CD1c-positive myeloid dendritic cell (primary cell): ENCODE measurements around the gene DEDD2.

Experiments
- DNase-seq: peaks from one replicate; pipeline ENCODE4 v3.0.0-alpha.2; 2016; ENCODE audit errors: extremely low spot score

The DEDD2 gene

DNA sequence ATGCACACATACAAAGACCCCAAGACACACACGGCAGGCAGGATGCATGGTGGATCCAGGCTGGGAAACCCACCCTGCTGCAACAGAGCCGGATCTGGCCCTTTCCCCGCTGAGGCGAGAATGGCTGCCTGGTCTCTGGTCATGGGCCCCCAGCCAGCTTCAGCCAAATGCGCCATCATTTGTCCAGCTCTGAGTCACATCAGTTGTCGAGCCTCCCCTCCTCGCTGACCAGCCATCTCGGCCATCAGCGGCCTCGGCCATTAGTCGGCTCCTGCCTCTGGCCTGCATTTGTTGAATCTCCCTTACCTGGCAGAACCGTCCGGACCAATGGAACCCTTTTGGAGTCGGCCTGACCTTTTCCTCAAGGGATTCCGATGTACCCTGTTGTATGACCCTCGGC, 46.8 kb downstream of the DEDD2 start:
- DNase-seq, result no peak

DNA sequence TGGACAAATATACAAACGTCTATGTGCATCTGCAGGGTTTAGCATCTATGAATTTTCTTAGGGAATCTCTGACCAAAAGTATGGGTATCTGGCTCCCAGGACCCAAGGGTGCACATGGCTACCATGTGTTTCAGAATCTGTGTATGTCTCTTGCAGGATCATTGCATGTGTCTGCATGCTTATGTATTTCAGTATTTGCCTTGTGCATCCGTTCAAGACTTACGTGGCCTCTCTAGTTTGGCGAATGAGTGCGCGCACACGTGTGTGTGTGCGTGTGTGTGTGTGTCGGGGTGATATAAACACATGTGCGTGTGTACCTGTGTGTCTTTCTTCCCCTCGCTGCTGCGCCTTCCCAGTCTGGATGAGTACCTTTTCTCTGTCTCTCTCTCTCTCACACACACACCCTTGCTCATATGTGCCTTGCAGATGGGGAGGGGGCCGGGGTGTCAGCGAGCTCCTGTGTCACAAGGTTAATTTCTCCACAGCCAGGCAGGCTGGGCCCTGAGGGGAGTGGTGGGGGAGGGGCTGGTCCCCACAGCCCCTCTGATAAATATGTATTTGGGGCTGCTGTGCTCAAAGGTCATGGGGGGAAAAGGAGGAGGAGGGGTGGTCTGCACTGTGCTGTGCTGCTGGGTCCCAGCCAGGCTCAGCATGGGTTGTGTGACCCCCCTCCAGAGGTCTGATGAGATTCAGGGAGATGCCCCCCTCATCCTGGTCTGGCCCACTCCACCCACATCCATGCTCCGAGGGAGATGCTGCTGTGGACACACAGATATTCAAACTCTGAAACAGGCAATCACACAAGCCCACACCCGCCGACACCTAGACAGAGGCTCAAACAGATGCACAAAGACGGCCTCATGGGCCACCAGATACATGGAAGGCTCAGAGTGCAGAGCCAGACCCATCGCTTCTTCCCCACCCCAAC, 47.7 kb downstream of the DEDD2 start:
- DNase-seq, result no peak

DNA sequence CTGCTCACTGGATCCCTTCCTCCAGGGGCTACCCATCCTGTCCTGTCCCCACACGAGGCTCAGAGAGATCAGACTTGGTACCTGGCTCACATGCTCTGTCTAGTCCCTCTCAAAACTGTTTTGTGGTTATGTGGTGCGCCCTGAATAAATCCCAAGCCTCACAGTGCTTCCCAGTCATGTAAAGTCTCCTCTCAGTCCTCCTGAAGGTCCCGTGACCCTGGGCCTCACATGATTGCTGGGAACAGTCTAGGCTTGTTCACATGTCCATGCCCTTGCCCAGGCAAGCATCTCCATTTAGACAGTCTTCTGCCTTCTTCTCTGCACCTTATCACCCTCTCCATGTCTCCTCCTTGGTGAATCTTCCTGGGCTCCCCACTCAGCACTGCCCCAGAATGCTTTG, 49.3 kb downstream of the DEDD2 start:
- no peak for DNase-seq

DNA sequence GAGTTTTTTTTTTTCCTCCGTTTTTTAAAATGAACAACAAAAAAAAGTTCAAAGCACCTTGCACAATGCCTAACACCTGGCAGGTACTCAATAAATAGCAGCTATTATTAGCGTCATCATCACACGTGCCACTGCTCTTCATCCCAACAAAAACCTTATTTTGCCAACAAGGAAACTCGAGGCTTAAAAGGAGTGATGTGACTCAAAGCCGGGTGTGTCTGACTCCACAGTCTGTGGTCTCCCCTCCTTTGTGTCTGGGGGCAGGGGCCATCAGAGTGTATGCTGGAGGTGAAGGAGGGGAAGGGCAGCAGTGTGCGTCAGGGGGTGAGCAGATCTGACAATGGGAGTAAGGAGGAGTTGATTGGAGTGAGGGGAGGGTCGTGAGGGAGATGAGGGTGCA, 51.2 kb downstream of the DEDD2 start:
- no peak for DNase-seq

DNA sequence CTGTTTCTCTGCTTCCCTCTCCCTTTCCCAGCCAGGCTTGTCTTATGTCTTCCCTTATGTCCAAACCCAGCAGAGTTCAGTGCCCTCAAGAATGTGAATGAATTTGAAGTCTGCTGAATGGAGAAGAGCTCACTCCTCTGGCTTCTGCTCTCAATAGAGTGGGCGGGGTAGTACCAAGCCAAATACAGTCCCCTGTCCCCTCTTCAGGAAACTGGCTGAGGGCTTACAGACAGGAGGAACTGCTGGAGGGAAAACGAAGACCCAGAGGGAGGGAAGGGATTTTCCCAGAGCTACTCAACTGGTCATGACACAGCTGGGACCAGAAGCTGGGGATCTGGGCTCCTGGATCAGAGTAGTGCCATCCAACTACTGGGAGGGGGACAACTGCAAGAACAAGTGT, 52.3 kb downstream of the DEDD2 start:
- peak; percentile 36 for DNase-seq

DNA sequence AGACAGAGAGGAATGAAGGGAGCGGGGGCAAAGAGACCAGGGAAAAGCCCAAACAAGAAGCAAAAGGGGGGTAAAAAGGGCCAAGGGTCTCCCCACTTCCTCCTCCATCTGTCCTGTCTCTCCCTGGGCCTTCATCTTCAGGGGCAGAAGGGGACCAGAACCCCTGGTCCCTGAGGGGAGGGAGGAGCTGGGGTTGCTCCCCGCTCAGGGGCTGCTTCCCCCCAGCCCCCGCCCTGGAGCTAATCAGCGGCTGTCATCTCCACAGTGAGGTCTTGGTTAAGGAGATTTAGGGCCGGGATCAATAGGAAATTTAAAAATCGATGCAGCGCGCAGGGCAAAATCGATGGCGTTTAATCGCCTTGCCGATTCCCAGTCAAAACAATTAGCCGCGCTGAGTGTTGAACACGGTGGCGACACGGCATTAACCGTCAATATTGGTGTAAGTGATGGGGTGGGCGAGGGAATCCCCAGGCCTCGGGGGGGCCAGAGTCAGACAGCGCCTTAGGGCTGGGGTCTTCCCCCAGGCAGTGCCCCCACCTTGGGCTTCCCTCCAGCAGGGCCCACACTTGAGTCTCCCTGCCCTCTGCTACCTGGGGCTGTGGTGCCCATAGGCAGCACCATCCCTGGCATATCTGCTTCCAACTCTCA, 55.7 kb downstream of the DEDD2 start:
- no peak for DNase-seq

DNA sequence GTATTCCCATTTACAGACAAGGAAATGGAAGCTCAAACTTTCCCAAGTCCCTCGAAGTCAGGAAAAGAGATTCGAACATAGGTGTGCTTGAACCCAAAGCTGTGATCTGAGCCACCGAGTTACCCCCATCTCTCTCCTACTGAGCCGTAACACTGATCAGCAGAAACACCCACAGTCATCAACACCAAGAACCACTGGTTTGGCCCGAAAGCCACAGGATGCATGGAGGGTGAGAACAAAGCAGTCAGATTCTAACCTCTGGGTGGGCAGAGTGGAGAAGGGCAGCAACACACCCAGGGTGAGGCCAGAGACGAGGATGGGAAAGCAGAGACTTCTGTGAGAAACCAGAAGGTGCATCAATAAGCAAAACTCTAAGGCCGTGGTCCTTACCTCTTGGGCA, 57.5 kb downstream of the DEDD2 start:
- DNase-seq, result no peak

DNA sequence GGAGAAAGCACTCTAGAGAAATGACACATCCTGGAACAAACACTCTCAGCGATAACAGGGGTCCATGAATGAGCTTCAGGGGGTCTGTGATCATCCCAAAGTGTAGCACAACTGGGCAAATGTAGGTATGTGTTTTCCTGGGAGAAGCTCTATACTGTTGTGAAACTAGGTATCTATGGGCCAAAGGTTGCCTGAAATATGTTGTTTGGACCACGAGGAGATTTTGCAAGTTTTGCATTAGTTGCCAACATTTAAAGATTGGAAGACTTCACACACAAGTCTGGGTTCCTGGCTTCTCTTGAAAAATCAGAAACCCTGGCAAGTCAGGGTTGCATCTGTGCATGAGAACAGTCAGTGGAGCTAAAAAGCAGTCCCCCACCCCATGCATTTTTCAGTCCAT, 58.6 kb downstream of the DEDD2 start:
- DNase-seq, result no peak

DNA sequence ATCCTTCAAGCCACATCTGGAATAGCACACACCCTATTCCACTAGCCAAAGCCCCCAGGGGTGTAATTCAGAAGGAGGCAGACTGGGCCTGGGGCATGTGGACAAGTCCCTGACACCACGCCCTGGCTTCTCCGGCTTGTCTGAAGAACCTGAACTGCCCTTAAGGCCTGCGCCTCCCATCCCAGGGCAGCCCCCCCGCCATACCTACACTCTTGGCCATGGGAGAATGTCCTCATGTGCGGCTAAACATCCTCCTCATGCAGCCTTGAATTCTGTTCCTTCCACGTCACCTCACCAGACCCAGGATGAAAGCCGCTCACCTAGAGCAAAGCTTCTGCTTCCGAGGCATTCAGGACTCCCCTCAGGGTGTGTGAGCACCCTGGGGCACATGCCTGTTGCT, 60.9 kb downstream of the DEDD2 start:
- DNase-seq, result no peak

DNA sequence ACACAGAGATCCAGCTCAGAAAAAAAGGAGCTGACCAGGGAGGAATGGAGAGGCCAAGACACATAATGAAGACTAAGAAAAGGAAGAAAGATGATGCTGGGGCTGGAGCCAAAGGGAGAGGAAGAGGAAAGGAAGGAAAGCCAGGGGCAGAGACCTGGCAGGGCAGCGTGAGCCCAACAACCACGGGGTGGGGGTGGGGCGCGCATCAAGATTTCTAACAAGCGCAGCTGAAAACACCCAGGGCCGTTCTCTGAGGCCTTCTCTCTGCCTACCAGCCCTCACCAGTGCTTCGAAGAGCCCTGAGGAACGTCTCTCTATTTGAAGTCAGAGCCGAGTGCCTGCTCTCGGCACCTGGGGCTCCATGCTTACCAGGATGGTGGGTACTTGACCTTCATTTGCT, 61.7 kb downstream of the DEDD2 start:
- no peak for DNase-seq

DNA sequence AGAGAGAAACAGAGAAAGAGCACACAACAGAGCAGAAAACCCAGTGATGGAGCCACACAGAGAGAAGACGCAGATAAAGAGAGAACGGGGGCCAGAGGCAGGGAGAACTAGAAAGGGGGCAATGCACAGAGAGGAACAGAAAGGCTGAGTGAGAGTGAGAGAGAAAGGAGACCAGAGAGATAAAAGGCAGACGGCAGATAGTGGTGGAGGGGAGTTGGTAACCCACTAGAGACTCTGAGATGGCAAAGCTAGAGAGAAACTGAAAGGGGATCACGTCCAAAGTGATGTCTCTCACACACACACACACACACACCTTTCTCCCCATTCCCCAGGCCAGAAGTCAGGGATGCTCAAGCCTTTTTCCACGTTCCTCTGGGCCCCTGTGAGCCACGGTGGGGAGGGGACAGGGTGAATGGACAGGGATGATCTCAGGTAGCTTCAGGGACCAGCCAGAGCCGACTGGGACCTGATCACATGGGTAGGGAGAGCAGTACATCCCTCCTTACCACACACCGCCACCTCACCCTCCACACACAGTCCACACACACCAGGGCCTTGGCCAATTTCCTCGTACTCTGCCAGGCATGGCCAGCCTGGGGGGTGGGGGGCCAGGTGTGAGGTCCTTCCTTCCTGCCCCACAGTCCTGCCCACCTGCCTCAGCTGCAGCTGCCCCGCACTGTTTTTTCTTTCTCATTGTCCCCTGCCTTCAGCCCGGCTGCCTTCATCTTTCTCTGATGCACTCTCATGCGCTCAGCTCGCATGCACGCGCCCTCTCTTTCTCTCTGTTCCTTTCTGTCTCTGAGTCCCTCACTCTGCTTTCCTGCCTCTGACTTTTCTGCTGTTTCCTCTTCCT, 62.8 kb downstream of the DEDD2 start:
- no peak for DNase-seq

DNA sequence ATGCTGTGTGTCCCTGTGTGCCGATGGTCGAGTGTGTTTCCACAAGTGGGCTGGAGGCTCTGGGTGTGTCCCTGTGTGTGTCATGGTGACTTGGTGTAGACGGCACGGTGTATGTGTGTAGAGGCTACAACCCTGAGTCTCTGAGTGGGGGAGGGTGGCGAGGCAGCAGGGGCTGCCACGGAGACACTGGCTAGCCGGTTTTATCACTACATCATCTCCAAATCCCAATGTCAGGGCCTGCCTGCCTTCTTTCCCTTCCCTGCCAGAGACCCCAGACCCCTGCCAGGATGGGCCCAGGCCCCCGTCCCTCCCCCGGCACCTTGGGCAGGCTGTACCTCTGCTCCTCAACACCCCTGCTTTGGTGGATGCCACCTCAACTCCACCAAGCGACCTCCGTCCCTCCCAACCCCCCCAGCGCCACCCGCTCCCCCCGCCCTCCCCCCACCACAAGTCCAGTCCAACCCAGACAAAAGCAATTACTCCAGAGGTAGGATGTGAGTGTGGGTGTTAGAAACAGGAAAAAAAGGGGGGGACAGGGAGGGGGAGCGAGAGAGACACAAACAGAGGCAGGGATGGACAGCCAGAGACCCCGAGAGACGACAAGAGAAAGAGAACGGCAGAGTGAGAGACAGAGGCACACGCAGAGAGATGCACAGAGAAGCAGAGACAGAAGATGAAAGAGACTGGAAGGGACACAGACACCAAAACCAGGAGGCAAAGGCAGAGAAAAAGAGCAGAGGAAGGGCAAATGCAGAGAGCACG, 63.6 kb downstream of the DEDD2 start:
- DNase-seq, result no peak

DNA sequence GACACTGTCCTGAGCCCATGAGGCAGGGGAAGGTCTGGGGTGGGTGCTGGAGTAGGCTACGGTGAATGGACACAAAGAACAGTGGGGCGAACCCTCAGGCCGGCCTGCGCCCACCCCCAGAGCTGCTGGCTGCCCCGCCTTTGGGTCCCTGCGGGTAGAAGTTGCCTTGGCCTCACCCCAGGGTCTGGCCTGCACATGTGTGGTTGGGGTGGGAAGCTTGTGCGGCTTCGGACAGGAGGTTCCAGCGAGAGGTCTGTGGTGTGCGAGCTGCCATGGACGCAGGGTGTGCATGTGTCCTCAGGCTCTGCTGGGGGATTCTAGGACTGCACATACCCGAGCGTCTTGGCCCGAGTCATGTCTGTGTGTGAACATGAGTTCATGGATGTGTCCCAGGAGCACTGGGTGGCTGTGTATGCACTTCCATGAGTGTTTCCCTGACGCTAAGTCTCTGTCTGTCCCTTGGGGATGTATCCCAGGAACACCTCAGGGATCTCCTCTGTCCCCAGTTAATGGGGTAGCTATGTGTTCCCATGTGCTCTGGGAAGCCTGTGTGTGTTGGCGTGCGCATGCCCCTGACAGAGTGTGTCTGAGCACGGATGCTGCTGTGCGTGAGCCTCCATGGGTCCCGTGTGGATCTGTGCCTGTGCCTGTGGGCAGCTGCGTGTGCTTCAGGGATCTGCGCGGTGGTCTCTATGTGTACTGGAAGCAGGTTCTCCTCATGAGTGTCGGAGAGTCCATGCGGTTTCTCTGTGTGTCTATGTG, 64.4 kb downstream of the DEDD2 start:
- DNase-seq, result no peak

DNA sequence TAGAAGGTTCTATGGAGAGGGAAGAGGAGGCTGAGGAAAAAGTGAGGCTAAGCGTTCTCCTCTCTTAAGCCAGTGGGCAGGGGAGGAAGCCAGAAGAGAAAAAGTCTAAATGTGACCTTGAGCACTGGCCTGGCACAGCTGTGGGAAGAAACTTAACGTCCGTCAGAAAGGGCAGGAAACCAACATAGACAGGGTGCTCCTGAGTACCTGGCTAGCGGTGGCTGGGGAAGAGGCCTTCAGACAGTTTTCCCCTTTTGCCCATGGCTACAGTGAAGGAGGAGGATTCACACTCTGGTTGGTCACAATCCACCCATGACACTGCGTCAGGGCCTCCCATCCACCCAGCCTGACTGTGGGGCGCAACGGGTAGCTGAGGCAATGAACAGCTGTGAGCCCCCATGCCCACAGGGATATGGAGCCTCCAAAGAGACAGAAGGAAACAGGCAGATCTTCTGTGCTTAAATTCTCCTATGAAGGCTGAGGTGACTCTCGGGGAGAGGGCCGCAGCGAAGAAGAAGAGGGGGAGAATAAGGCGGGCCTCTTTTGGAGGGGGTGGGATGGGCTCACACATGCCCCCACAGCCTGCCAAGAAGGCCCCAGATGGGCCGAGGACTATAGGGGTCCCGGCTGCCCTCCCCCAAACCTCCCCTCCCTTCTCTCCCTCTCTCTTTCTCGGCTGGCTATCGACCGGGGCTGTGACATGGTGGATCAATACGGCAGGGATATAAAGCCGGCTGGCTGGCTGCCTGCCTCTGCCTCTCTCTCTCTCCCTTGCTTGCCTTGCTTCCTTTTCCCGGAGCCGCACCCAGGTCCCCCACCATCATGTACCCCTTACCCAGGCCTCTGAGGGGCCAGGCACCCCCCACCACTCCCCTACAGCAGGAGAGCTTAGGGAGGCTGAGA, 65.4 kb downstream of the DEDD2 start:
- no peak for DNase-seq

DNA sequence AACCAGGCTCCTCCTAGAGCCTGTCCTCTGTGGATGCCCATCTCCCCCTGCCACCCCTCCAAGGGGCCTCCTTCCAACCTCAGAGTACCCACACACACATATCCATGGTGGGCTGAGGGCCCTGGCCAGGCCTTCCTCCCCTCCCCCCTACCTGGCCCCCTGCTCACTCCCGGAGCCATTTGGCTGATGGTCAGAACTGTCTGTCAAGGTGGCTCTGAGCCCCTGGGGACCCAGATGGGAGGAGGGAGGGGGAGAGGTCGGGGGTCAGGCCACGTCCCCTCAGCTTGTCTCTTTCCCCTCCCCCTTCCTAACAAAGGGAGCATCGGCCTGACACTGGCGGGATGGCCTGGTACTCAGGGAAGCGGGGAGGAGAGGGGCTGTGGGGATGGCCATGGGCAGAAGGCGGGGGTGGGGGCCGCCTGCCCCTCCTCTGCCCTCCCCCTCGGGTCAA, 66.5 kb downstream of the DEDD2 start:
- no peak for DNase-seq

DNA sequence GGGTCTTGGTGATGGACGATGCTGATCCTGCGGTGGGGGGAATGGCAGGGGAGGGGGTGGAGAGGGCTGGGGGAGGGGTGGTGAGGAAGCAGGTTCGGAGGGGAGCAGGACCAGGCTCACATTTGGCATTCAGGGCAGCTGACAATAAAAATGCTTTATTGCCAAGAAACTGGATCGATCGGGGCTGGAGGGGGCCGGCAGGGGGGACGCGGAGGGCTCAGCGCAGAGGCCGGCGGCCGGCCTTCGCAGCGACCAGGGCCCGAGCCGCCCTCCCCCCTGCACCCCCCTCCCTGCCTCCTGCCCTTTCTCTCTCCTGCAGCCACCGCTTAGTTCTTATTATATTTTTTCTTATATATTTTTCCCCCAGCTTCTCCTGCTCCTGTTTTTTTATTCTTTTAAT, 67.1 kb downstream of the DEDD2 start:
- no peak for DNase-seq

DNA sequence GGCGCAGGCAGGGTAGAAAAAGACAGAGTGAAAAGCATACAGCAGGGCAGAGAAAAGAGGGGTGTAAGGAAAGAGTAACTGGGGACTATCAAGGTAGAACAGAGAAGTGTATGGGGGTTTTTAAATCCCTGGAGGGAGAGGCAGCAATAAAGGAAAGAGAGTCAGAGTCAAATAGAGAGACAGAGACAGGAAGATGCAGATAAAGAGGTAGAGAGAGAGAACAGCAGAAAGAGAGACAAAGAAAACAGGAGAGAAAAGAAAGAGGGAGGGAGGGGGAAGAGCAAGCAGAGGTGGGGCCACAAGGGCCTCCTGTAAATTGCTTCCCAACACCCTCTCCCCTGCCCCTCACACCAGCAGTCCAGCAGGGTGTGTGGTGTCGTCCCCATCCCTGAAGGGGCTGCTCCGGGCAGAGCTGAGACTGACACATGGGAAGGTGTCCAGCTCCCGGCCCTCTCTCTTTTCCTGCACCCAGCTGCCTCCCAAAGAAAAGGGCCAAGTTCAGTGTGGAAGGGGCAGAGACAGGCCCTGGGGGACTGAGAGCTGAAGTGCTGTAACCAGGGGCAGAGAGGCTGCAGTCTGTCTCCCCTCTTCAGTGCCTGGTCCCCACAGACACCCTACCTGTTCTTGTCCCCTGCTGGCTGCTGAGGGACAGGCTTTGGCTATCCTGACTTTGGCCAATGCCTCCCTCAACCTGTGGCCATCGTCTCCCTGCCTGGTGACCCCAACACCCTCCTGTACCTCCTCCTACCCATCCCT, 67.9 kb downstream of the DEDD2 start:
- no peak for DNase-seq
